Stimulated activated CD8-positive, alpha-beta memory T cell treated with anti-CD3 and anti-CD28 coated beads, Interleukin-15, amount 100 ng/mL, for 1 hour (primary cell): ENCODE data around the gene HDGFL1.

Experiments
- DNase-seq: peaks from one replicate; pipeline ENCODE4 v3.0.0-alpha.2; 2020; ENCODE audit warnings: low read depth

Gene HDGFL1

GRCh38 chr6:22590423-22590822, 21.1 kb downstream of the HDGFL1 start:
- DNase-seq, result no peak

- no peak for DNase-seq
Observed at GRCh38 chr6:22593895-22594294, 24.5 kb downstream of the HDGFL1 start.

- DNase-seq, result no peak
Observed at GRCh38 chr6:22596011-22596410, 26.6 kb downstream of the HDGFL1 start.

- no peak for DNase-seq
Observed at GRCh38 chr6:22598339-22598738, 29.0 kb downstream of the HDGFL1 start.

GRCh38 chr6:22600059-22600458, 30.7 kb downstream of the HDGFL1 start:
- no peak for DNase-seq

GRCh38 chr6:22601984-22602383, 32.6 kb downstream of the HDGFL1 start:
- DNase-seq, result no peak

GRCh38 chr6:22605736-22606135, 36.4 kb downstream of the HDGFL1 start:
- no peak for DNase-seq

- no peak for DNase-seq
Observed at GRCh38 chr6:22610127-22610526, 40.8 kb downstream of the HDGFL1 start.

GRCh38 chr6:22612236-22612635, 42.9 kb downstream of the HDGFL1 start:
- no peak for DNase-seq

GRCh38 chr6:22613051-22613450, 43.7 kb downstream of the HDGFL1 start:
- DNase-seq, result no peak

GRCh38 chr6:22613695-22614094, 44.3 kb downstream of the HDGFL1 start:
- no peak for DNase-seq

GRCh38 chr6:22614547-22614946, 45.2 kb downstream of the HDGFL1 start:
- DNase-seq, result no peak

- no peak for DNase-seq
Observed at GRCh38 chr6:22621028-22621427, 51.7 kb downstream of the HDGFL1 start.
